G401 (cell line): ENCODE data around the gene EXOC3L1. TPM values are rescaled to one million over a fixed set of nuclear protein-coding genes. Genes with fewer than 3 reads are reported as not detected.

Source experiments
- DNase-seq: peaks from one replicate; pipeline ENCODE4 v3.0.0-alpha.2; 2015; ENCODE audit warnings: low spot score
- in situ Hi-C: cut with HindIII; loops from 2 replicates; pipeline ENCODE4 v1.10.0; 2016; ENCODE audit warnings: low sequenced_read_pairs, mixed read lengths
- total RNA-seq: library from RNA; depleted of rRNA; stranded (reverse); fragments of >200 nt; shearing (Covaris generic); gene quantifications from 2 replicates; pipeline ENCODE4 v1.2.3, GENCODE V29; 2014; rRNA removed

Gene EXOC3L1
- total RNA-seq = 0.24 and 0.25 TPM in 2 replicates

GRCh38 chr16:67190041-67190440 lies at the start of gene EXOC3L1:
Gene EXOC3L1 (minus strand): TSS chr16:67190136. CDS start chr16:67189676, 460 bp downstream.
- no peak for DNase-seq
- in situ Hi-C loops = no loop called here

GRCh38 chr16:67238806-67239470 lies 49.0 kb upstream of the EXOC3L1 start:
- in situ Hi-C loops = no loop called here
- DNase-seq = no peak

GRCh38 chr16:67238278-67238575 lies 48.3 kb upstream of the EXOC3L1 start:
- in situ Hi-C loops = no loop called here
- no peak for DNase-seq

- DNase-seq = no peak
- in situ Hi-C loops = no loop called here
Measured at GRCh38 chr16:67237396-67238277, 47.7 kb upstream of the EXOC3L1 start.

GRCh38 chr16:67236563-67237395 lies 46.8 kb upstream of the EXOC3L1 start:
- DNase-seq = peak; percentile 30
- in situ Hi-C loops = no loop called here

- no peak for DNase-seq
- in situ Hi-C loops = no loop called here
Measured at GRCh38 chr16:67235816-67236562, 46.1 kb upstream of the EXOC3L1 start.

- no peak for DNase-seq
- in situ Hi-C loops = no loop called here
Measured at GRCh38 chr16:67234180-67234597, 44.3 kb upstream of the EXOC3L1 start.

GRCh38 chr16:67233596-67233995 lies 43.7 kb upstream of the EXOC3L1 start:
- in situ Hi-C loops = no loop called here
- DNase-seq = no peak

GRCh38 chr16:67230809-67231660 lies 41.1 kb upstream of the EXOC3L1 start:
- DNase-seq = no peak
- in situ Hi-C loops = no loop called here

- in situ Hi-C loops = no loop called here
- no peak for DNase-seq
Measured at GRCh38 chr16:67229906-67230808, 40.2 kb upstream of the EXOC3L1 start.

GRCh38 chr16:67228905-67229304 lies 39.0 kb upstream of the EXOC3L1 start:
- no peak for DNase-seq
- in situ Hi-C loops = no loop called here

GRCh38 chr16:67228034-67228785 lies 38.3 kb upstream of the EXOC3L1 start:
- DNase-seq = no peak
- in situ Hi-C loops = no loop called here

- DNase-seq = no peak
- in situ Hi-C loops = no loop called here
Measured at GRCh38 chr16:67227567-67227921, 37.6 kb upstream of the EXOC3L1 start.

GRCh38 chr16:67226804-67227566 lies 37.0 kb upstream of the EXOC3L1 start, which contains the start of gene TMEM208:
Gene TMEM208 (plus strand): TSS chr16:67227130. CDS start chr16:67227219, 89 bp downstream.
- DNase-seq = peak; percentile 98
- in situ Hi-C loops = no loop called here

- no peak for DNase-seq
- in situ Hi-C loops = no loop called here
Measured at GRCh38 chr16:67226295-67226803, 36.4 kb upstream of the EXOC3L1 start.

- DNase-seq = no peak
- in situ Hi-C loops = no loop called here
Measured at GRCh38 chr16:67223992-67224391, 34.1 kb upstream of the EXOC3L1 start.
